KBM-7 (cell line): ENCODE measurements around the gene DET1.

Source experiments
- DNase-seq: peaks from one replicate; pipeline ENCODE4 v3.0.0-alpha.2; 2015
- in situ Hi-C: fragments of 300-500 bp; cut with MboI; formaldehyde crosslinking; loops from 2 replicates; pipeline ENCODE4 v1.14.3; 2020; ENCODE audit warnings: low sequenced_read_pairs, low pct_unique_long_range_greater_than_20kb, mixed read lengths

Gene DET1

DNA sequence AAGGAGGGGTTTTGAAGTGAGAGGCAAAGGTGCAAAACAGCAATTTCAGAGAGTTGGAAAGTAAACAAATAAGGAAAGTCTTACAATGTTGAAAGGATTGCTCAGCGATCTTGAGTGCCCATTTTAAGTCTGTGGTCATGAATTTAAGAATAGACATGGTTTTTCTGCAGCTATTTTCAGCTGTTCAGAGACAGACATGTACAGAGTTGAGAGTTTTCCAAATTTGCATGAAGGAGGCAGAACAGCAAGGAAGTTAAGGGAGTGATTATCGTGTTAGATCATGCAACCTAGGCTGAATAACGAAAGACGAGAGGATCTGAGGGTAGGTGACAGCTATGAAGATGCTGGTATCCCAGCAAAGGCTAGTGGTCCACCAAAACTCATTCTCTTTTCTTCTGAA is 37.2 kb downstream of the DET1 start:
- in situ Hi-C loops: no loop called here
- DNase-seq: no peak

DNA sequence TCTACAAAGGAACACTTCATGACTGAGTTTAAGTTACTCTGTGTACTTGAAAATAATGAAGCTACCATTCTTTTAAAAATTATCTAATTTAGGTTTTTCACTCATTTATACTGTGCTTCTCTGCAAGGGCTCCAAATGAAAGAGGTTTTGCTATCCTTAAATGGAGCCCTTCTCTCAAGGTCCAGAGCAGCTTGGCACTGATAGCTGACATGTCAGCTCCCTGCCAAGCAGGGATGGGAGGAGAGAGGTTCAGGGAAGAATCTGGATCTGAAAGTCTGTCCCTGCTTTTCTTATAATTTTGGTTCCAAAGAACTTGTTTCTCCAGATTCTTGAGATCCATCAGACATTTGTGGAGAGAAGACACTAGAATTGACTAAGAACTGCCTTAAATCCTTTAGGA is 39.9 kb downstream of the DET1 start:
- in situ Hi-C loops: no loop called here
- DNase-seq: no peak

DNA sequence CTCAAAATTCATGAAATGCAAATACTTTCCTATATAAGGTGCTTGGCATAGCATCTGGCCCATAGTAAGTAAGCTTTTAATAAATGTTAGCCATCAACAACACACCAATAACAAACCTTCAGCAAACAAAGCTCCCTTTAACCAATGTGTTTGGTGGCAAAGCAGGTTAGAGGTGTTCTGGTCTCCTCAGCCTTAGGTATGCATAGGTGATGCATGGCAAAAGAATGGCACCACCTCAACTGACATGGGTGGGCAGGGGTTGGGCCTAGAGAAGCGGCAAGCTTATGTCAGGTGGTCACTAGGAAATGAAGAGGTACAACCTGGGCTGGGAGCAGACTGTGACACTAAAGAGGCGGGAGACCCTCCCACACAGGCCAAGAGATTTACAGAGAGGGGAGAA is 40.8 kb downstream of the DET1 start:
- in situ Hi-C loops: no loop called here

DNA sequence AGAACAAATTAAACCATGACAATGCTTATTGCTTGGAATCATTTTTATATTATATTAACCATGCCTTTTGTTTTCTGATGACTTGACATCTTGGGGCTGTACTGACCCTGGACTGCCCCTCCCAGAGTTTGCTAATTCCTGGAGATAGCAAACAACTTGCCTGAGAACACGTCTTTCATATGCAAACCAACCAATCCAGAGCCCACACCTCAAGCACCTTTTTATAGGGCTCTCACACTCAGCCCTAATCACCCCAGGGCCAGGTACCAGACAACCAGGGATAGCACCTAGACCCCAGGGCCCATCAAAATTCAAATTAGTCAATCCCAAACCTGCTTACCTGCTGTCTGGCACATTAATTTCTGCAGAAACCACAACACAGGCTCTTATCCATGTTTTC is 42.0 kb downstream of the DET1 start:
- DNase-seq: no peak
- in situ Hi-C loops: no loop called here

More for the DNA sequence above, 40.8 kb downstream of the DET1 start:
- DNase-seq: no peak

DNA sequence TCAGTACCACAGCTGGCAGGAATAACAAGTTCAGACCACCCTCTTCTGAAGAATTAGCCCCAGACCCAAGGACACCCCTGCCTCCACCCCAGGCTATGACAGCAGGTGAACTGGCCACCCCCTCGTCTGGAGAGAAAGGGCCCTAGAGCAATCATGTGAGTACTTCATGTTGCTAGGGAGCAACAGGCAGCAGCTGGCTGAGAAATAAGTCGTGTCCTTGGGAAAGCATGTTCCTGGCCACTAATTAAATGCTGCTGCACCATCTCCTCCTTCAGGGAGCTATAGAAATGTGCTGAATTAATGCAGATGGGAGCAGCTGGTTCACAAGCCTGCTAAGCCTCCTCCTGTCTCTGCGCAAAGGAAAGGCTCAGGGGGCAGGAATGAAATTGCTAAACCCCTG is 47.5 kb downstream of the DET1 start:
- no peak for DNase-seq
- in situ Hi-C loops: loop anchor here (25.0 kb wide), 1 partner anchor 688 kb away; no protein-coding TSS in a partner anchor

DNA sequence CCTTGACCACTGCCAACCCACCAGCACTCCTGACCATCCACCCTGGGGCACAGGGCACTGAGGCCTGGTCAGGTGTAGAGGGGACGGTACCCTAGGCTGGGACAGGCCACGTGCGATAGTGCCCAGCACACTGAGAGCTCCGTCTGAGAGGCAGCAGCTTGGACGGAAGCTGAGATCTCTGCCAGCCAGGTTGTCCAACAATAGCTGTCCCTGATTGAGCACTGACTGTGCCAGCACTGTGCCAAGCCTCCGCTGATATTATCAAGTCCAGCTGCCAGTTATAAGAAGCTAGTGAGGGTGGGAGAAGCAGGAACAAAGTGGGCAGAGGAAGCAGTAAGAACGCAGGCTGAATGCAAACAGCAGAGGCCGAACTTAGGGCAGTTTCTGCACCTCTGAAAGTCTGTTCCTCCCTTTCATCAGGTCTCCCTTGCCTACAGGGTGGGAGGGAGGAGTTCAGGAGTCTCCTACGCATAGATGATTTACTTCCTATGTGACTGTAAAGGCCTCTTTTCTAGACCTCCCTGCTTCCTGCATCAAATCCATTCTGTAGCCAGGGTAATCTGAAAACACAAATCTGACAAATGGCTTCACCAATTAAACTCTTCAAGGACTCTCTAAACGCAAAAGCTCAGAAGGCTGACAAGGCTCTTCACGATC is 49.2 kb downstream of the DET1 start:
- in situ Hi-C loops: loop anchor here (25.0 kb wide), 1 partner anchor 690 kb away; no protein-coding TSS in a partner anchor

DNA sequence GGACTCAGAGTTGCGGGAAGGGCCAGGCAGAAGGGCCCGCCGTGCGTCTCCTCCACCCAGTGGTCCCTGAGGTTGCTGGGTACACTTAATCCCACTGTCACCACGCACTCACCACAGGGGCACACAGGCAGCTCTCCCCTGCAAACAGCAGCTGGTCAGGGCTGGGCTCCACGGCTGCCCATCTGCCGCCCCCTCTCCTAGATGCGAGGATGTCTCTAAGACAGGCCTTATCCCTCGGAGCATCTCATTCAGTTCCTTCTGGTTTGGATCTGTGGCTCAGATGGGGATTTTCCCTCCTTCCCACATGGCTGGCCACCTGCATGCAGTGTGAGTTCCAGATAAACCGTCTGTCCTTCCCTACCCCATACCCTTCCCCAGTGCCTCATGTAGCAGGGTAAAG is 52.6 kb downstream of the DET1 start:
- DNase-seq: no peak
- in situ Hi-C loops: loop anchor here (25.0 kb wide), 1 partner anchor 693 kb away; no protein-coding TSS in a partner anchor

More for the DNA sequence above, 49.2 kb downstream of the DET1 start:
- no peak for DNase-seq

DNA sequence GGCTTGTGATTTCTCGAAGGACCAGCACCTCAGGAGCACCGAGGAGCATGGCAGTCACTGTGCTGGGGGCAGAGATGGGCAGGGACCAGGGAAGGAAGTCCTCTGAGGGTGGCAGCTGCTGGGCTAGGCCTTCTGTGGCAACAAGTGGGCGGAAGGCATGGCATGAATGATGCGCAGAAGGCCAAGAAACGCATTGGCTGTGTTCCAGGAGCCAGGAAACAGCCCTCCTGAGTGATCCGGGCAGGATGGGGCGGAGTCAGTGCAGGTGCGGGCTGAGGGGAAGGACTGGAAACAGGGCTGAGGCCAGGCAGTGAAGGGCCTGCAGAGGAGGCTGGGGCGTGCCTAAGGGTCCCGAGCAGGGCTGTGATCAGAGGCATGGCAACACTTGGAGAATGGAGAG is 55.3 kb downstream of the DET1 start:
- DNase-seq: no peak
- in situ Hi-C loops: loop anchor here (25.0 kb wide), 1 partner anchor 696 kb away; no protein-coding TSS in a partner anchor

DNA sequence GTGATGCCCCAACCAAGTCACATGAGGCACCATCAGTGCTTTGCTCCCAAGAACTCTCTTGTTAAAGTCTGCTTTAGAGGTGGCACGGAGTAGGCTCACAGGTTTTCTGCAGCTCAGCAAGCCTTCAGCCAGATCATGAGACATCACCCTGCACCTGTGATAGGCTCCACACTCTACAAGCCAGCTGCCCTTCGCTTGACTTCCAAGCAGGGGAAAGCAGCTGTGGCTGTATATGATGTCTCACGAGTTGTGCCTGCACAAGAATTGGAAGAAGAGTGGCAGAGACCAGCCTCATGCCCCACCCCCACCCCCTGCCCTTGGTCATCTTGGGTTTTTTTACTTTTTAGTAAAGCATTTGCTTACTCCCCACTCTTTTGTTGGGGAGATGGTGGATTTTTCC is 56.4 kb downstream of the DET1 start:
- DNase-seq: no peak
- in situ Hi-C loops: loop anchor here (25.0 kb wide), 1 partner anchor 697 kb away; no protein-coding TSS in a partner anchor

DNA sequence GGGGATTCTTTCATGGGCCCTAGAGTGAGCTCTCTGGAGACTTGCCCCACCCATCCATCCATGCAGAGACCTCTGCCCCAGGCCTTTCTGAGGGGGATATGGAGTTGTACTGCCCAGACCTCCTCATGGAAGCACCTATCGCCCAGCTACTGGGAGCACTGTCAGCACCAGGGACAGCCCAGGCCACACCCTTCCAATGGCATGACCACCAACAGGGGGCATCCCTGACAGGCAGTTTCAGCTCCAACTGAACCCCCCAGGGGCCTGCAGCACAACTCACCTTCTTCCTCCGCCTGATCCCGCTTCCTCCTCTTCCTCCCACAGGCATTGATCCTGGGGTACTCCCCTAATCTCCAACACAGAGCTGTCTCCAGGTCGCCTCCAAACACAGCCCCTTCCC is 57.2 kb downstream of the DET1 start:
- no peak for DNase-seq
- in situ Hi-C loops: loop anchor here (25.0 kb wide), 1 partner anchor 698 kb away; no protein-coding TSS in a partner anchor

DNA sequence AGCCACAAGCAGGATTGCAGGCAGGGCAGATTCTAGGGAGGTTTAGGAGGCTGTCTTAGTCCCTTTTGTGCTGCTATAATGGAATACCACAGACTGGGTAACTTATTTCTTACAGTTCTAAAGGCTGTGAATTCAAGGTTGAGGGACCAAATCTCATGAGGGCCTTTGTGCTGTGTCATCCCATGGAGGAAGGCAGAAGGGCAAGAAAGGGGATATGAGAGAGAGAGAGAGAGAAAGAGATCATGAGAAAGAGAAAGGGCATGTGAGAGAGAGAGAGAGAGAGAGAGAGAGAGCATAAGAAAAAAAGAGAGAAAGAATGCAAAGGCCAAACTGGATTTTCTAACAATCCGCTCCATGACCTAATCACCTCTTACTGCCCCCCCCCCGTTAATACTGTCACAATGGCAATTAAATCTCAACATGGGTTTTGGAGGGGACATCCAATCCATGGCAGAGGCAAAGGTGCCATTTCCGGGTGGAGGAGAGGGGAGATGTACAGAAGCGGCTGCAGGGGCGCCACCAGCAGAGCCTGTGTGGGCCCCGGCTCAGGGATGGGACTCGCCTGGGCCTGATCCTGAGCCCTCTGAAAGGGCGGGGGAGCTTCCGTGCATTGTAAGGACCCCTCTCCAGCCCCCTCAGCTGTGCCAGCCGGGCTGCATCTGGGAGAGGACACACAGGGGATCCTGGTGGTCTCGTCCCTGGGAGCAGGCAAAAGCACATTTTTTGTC is 58.5 kb downstream of the DET1 start:
- DNase-seq: no peak

DNA sequence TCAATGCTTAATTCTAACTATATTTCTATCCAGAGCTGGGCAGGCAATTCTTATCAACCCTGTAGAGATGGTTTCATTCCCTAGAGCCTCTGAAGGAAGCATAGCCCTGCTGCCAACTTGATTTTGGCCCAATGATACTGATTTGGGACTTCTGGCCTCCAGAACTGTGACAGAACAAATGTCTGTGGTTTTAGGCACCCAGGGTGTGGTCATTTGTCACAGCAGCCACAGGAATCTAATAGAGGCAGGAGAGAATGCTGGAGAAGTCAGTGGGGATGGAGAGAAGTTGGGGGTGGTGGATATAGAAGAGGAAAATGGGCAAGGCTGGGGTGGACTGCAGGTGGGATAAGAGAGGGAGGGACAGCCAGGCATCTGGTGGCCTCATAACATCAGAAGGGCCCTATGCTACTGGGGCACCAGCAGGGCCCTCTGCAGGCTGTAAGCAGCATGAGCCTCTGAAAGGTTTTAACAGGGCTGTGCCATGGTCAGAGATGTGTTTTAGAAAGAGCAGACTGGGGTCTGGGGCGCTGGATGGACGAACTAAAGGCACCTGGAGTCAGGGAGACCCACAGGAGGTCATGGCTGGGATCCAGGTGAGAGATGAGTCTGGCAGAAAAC is 59.2 kb downstream of the DET1 start:
- in situ Hi-C loops: loop anchor here (25.0 kb wide), 1 partner anchor 700 kb away; no protein-coding TSS in a partner anchor
- no peak for DNase-seq

More for the DNA sequence above, 58.5 kb downstream of the DET1 start:
- in situ Hi-C loops: loop anchor here (25.0 kb wide), 1 partner anchor 699 kb away; no protein-coding TSS in a partner anchor

DNA sequence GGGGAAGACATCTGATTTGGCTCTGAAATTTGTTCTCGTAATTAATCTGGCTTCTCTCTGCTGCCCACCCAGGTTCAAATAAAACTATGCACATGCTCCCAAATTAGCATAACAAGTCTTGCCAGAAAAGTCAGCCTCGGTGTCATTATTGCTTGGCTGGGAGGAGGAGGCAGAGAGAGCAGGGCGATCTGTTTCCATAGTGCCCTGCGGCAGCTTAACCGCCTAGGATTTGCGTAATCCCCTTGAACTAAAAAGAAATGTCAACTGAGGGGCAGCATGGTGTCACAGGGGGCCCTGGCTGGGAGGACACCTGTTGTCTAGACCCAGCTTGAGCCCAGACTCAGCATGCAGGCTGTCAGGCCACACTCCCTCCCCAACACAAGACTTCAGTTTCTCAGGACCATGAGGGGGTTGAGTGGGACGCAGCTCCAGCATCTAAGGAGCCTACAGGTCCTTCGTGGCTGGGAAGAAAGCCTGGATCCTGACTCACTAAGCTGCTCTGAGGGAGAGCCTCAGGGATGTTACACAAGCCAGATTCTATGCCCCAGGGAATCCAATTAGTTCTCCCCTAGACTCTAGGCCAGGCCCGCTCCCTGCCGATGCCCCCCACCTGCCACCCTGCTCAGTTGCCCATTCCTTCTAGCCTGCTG is 61.7 kb downstream of the DET1 start:
- no peak for DNase-seq
- in situ Hi-C loops: loop anchor here (5.0 to 25.0 kb wide), 2 partner anchors 47 to 702 kb away; no protein-coding TSS in a partner anchor

DNA sequence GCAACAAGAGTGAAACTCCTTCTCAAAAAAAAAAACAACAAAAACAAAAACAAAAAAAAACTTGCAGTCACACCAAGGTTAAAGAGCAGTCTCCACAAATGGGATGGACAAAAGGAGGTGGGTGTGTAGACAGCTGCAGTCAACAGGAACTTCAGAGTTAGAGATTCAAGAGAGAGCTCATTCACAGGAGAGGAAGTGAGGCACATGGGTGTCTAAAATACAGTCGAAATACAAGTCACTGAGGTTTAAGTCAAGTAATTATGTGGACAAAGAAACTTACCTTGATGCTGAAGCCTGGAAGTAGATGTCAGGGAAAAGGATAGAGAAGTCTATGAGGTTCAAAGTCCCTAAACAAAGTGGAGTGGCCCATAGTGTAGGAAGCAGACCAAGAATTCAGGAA is 64.2 kb downstream of the DET1 start:
- DNase-seq: peak; percentile 36
- in situ Hi-C loops: loop anchor here (5.0 to 25.0 kb wide), 2 partner anchors 50 to 705 kb away; no protein-coding TSS in a partner anchor

DNA sequence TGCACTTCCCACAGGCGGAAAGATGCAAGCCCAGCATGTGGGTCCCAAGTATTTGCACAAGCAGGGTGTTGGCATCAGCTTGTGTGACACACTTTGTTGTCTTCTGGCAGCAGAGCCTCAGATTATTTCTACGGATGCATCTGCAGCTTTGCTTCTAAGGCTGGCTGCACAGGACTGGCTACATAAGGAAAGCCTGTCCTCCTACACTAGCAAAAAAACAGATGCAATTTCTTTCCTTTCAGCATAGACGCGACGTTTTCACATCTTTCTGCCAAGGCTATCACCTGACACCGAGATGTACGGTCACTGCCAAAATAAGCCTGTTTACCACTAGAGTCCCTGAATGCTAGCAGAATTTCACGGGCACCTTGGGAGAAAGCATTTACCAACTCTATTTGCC is 65.5 kb downstream of the DET1 start:
- in situ Hi-C loops: loop anchor here (5.0 to 25.0 kb wide), 2 partner anchors 51 to 706 kb away; no protein-coding TSS in a partner anchor
- DNase-seq: no peak

DNA sequence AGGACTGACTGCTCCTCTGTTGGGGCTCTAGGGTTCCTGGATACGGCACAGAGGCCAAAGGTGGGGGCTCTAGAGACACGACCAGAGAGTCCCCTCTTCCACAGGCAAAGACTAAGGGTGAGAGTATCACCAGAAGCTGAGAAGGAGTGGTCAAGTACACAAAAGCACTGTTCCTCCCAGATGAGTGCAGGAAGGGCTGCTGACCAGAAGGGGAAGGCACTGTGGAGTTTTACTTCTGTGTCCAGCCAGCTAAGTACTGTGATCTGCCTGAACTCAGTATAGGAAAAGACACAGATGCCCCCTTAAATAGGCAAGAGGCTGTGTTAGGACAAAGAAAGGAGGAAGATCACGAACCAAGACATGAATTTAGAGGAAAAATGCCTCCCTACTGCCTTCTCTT is 67.3 kb downstream of the DET1 start:
- in situ Hi-C loops: loop anchor here (25.0 kb wide), 1 partner anchor 708 kb away; no protein-coding TSS in a partner anchor
- DNase-seq: no peak

DNA sequence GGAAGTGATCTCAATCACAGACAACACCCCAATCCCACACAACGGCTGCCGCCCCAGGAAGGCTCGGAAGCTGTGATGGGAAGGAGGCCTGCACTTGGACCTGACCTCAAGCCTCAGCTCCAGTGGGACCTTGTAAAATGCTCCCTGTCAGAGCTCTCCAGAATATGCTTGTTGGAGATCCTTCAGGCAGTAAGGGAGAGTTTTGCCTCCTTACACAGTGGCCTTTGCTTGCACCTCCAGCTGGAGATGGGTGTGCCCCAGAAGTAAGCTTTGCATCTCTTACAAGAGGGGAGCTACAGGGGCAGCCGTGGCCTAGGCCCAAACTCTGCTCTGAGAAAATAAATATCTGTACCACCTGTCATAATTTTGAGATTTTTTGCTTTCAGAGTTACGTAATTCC is 68.6 kb downstream of the DET1 start:
- no peak for DNase-seq
- in situ Hi-C loops: loop anchor here (25.0 kb wide), 1 partner anchor 709 kb away; no protein-coding TSS in a partner anchor

DNA sequence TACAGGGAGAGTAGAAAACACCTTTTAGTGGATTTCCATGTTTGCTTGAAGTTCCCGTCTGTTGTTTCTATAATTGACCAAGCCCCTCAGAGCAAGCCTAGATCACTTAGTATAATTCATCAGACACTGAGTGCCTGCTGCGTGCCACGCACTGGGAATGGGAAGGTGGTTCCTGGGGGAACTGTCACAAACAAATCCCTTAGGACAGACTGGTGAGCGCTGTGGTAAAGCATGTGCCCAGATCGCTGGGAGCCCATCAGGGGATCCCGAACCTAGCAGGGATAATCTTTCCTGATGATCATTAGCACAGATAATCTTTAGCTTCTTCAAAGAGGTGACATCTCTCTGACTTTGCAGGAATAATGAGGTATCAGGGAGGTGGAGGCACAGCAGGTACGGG is 69.4 kb downstream of the DET1 start:
- in situ Hi-C loops: loop anchor here (25.0 kb wide), 1 partner anchor 710 kb away; no protein-coding TSS in a partner anchor

DNA sequence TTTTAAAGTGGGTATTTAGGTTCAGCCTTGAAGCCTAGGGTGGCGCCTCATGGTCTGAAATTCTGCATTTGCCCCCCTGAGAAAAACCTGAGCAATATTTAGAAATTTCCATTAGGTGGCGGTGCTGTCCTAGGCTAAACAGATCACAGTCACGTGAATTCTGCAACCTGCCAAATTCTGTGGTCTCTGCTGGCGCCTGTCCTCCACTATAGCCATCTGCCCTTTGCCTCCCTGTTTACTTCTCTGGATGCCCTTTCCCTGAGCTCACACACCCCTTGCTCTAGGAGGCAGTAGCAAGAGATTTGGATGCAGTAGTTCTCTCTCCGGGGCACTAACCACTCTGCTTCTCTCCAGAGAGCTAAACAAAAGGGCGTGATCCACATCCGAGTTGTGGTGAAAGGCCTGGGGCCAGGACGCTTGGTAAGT is 69.8 kb downstream of the DET1 start:
- in situ Hi-C loops: loop anchor here (25.0 kb wide), 1 partner anchor 711 kb away; no protein-coding TSS in a partner anchor
- peak; percentile 80 for DNase-seq

More for the DNA sequence above, 69.4 kb downstream of the DET1 start:
- no peak for DNase-seq
